H1 (cell line): ENCODE measurements around the gene HOTAIR. TPM values are rescaled to one million over a fixed set of nuclear protein-coding genes. Genes with fewer than 3 reads are reported as not detected.

Source experiments
- CTCF ChIA-PET: fragments of 300-600 bp; sonication (Branson Sonifier 250); formaldehyde crosslinking; loops from one replicate; lab custom pipeline; 2021; ENCODE audit not compliant: partially characterized antibody; lab: Charles Lee
- POLR2A ChIA-PET: fragments of 300-600 bp; sonication (Branson Sonifier 250); formaldehyde crosslinking; loops from one replicate; lab custom pipeline; 2021; ENCODE audit warnings: inconsistent platforms; ENCODE audit not compliant: partially characterized antibody; lab: Charles Lee
- DNase-seq, 2 experiments: peaks; one replicate each; pipeline versions ENCODE4 v3.0.0 to v3.0.0-alpha.2; 2010 to 2022; ENCODE audit warnings: low spot score in 2 of 2, low read depth in 1 of 2, mixed read lengths in 1 of 2
- FAIRE-seq: peaks from 2 replicates; lab custom pipeline; 2011; peaks lifted over from hg19 to GRCh38; lab: Jason Lieb, UNC
- H2AFZ ChIP-seq: 2 replicates; pipeline ENCODE4 v1.8.1; 2012; ENCODE audit warnings: low read length, inconsistent platforms
- H2AK5ac ChIP-seq: 2 replicates; pipeline ENCODE4 v1.6.1; 2013; ENCODE audit warnings: low read depth, low read length
- H2BK120ac ChIP-seq: replicated peaks from 2 replicates; pipeline ENCODE3; 2013; ENCODE audit warnings: low read depth, low read length, inconsistent platforms
- H2BK12ac ChIP-seq: 2 replicates; pipeline ENCODE4 v1.6.1; 2013; ENCODE audit warnings: low read depth, low read length
- H2BK15ac ChIP-seq: 2 replicates; pipeline ENCODE4 v1.6.1; 2013; ENCODE audit warnings: low read length
- H2BK20ac ChIP-seq: 2 replicates; pipeline ENCODE4 v1.6.1; 2013; ENCODE audit warnings: low read length
- H2BK5ac ChIP-seq: 2 replicates; pipeline ENCODE4 v1.6.1; 2013; ENCODE audit warnings: low read depth, low read length
- H3K14ac ChIP-seq: 2 replicates; pipeline ENCODE4 v1.6.1; 2013; ENCODE audit warnings: inconsistent platforms; ENCODE audit not compliant: insufficient read length
- H3K18ac ChIP-seq: 2 replicates; pipeline ENCODE4 v1.6.1; 2013; ENCODE audit warnings: low read length; ENCODE audit errors: extremely low read depth
- H3K23ac ChIP-seq: 2 replicates; pipeline ENCODE4 v1.6.1; 2013; ENCODE audit warnings: inconsistent platforms; ENCODE audit not compliant: insufficient read length
- H3K23me2 ChIP-seq: 2 replicates; pipeline ENCODE4 v1.6.1; 2013; ENCODE audit warnings: low read depth, low read length
- H3K27ac ChIP-seq: 2 replicates; pipeline ENCODE4 v1.6.1; 2011; ENCODE audit warnings: low read depth, low read length, inconsistent platforms
- H3K27me3 ChIP-seq, 4 experiments: replicated peaks in 1 of 4; 1 replicate in 1 of 4; 2 replicates in 3 of 4; pipeline versions ENCODE4 v1.6.1 to v1.8.1; 2011 to 2013; ENCODE audit warnings: low read length in 3 of 4, mild to moderate bottlenecking in 3 of 4, inconsistent platforms in 2 of 4, mixed read lengths in 2 of 4, moderate library complexity in 1 of 4; ENCODE audit not compliant: control insufficient read depth in 3 of 4, insufficient read depth in 3 of 4; ENCODE audit errors: extremely low read depth in 1 of 4
- H3K36me3 ChIP-seq, 4 experiments: 2 replicates each; pipeline versions ENCODE4 v1.6.1 to v1.8.1; 2011 to 2013; ENCODE audit warnings: mild to moderate bottlenecking in 4 of 4, low read length in 3 of 4, moderate library complexity in 2 of 4, control low read depth in 1 of 4, inconsistent platforms in 1 of 4; ENCODE audit not compliant: insufficient read depth in 4 of 4, control insufficient read depth in 2 of 4
- H3K4ac ChIP-seq: replicated peaks from 2 replicates; pipeline ENCODE3; 2013; ENCODE audit warnings: low read length, low read depth, mixed read lengths, inconsistent platforms; ENCODE audit not compliant: insufficient read length
- H3K4me1 ChIP-seq, 4 experiments: replicated peaks in 1 of 4; 1 replicate in 1 of 4; 2 replicates in 3 of 4; pipeline versions ENCODE4 v1.6.1 to v1.8.1; 2011 to 2013; ENCODE audit warnings: low read length in 3 of 4, inconsistent platforms in 2 of 4, mixed read lengths in 1 of 4; ENCODE audit not compliant: insufficient read depth in 4 of 4, control insufficient read depth in 3 of 4
- H3K4me2 ChIP-seq, 2 experiments: 2 replicates each; pipeline versions ENCODE4 v1.6.1 to v1.8.1; 2011 to 2013; ENCODE audit warnings: low read depth in 2 of 2, low read length in 2 of 2, control low read depth in 1 of 2, inconsistent platforms in 1 of 2, mild to moderate bottlenecking in 1 of 2; ENCODE audit not compliant: insufficient read depth in 1 of 2
- H3K4me3 ChIP-seq, 4 experiments: fragments of 200-600, 300-600 bp in 1 of 4; sonication (generic), shearing (Covaris generic), sonication (Bioruptor Twin) in 1 of 4; 2 replicates each; pipeline versions ENCODE4 v1.5.1 to v1.8.1; 2011 to 2016; ENCODE audit warnings: low read length in 4 of 4, low read depth in 3 of 4, control low read depth in 2 of 4, inconsistent platforms in 2 of 4, mild to moderate bottlenecking in 2 of 4, mixed read lengths in 1 of 4, moderate library complexity in 1 of 4; ENCODE audit not compliant: insufficient read depth in 2 of 4; ENCODE audit errors: extremely low read depth in 1 of 4
- H3K56ac ChIP-seq: replicated peaks from 2 replicates; pipeline ENCODE3; 2013; ENCODE audit warnings: low read depth, mild to moderate bottlenecking, mixed read lengths, low read length, inconsistent platforms; ENCODE audit not compliant: insufficient read length
- H3K79me1 ChIP-seq: 2 replicates; pipeline ENCODE4 v1.6.1; 2013; ENCODE audit warnings: low read depth, low read length, control low read depth
- H3K79me2 ChIP-seq, 2 experiments: 2 replicates each; pipeline versions ENCODE4 v1.6.1 to v1.8.1; 2012 to 2013; ENCODE audit warnings: low read length in 2 of 2, mild to moderate bottlenecking in 2 of 2, inconsistent platforms in 1 of 2; ENCODE audit not compliant: insufficient read depth in 2 of 2, control insufficient read depth in 1 of 2
- H3K9ac ChIP-seq, 4 experiments: replicated peaks in 1 of 4; 1 replicate in 1 of 4; 2 replicates in 3 of 4; pipeline versions ENCODE4 v1.6.1 to v1.8.1; 2011 to 2013; ENCODE audit warnings: low read depth in 3 of 4, low read length in 3 of 4, control low read depth in 2 of 4, mild to moderate bottlenecking in 2 of 4, moderate library complexity in 2 of 4, inconsistent platforms in 1 of 4; ENCODE audit errors: extremely low read depth in 1 of 4
- H3K9me3 ChIP-seq, 2 experiments: 2 replicates each; pipeline versions ENCODE4 v1.6.1 to v1.8.1; 2012 to 2013; ENCODE audit warnings: mild to moderate bottlenecking in 2 of 2, moderate library complexity in 2 of 2, control low read depth in 1 of 2, inconsistent platforms in 1 of 2, low read depth in 1 of 2, low read length in 1 of 2, mixed read lengths in 1 of 2; ENCODE audit not compliant: insufficient read depth in 2 of 2
- H4K20me1 ChIP-seq, 2 experiments: replicated peaks in 1 of 2; 2 replicates each; pipeline versions ENCODE3 to v1.8.1; 2011 to 2013; ENCODE audit warnings: inconsistent platforms in 2 of 2, low read length in 2 of 2, mild to moderate bottlenecking in 1 of 2; ENCODE audit not compliant: insufficient read depth in 2 of 2, control insufficient read depth in 1 of 2
- H4K5ac ChIP-seq: 2 replicates; pipeline ENCODE4 v1.6.1; 2013; ENCODE audit warnings: low read length, low read depth, mixed read lengths, inconsistent platforms; ENCODE audit not compliant: insufficient read length
- H4K8ac ChIP-seq: 2 replicates; pipeline ENCODE4 v1.8.0; 2013; ENCODE audit warnings: mild to moderate bottlenecking, moderate library complexity, low read length, inconsistent platforms; ENCODE audit not compliant: insufficient read depth; ENCODE audit errors: extremely low read depth
- H4K91ac ChIP-seq: replicated peaks from 2 replicates; pipeline ENCODE3; 2013; ENCODE audit warnings: low read length, mixed read lengths, inconsistent platforms; ENCODE audit not compliant: insufficient read length
- CBX8 ChIP-seq: fragments of 300-800, 300-1000 bp; sonication (generic); IDR thresholded peaks from 2 replicates; pipeline ENCODE4 v1.7.1; 2016; ENCODE audit warnings: low read depth, low read length, borderline replicate concordance
- EZH2 ChIP-seq: fragments of 200-600 bp; sonication (generic); IDR thresholded peaks from 2 replicates; pipeline ENCODE4 v1.7.1; 2012; ENCODE audit warnings: low read depth, mild to moderate bottlenecking, moderate library complexity, low read length, inconsistent platforms; ENCODE audit not compliant: severe bottlenecking
- SRF ChIP-seq: IDR thresholded peaks from 2 replicates; pipeline ENCODE4 v1.6.1; 2011; ENCODE audit warnings: mild to moderate bottlenecking, low read depth, low read length, moderate library complexity
- SUZ12 ChIP-seq: fragments of 200-600 bp; sonication (generic); IDR thresholded peaks from 2 replicates; pipeline ENCODE4 v1.6.1; 2012; ENCODE audit warnings: mild to moderate bottlenecking, inconsistent platforms, low read length, moderate library complexity, mixed read lengths
- WGBS, 2 experiments: shearing (Covaris generic) in 1 of 2; methylation state at CpG; one replicate each; pipeline versions ENCODE4 v1.1.6 to v1.1.7; 2013 to 2015; ENCODE audit warnings: low lambda C conversion rate in 2 of 2, mixed read lengths in 2 of 2, inconsistent platforms in 1 of 2, low coverage in 1 of 2, missing lambda C conversion rate in 1 of 2; ENCODE audit not compliant: insufficient replicate concordance in 2 of 2, insufficient coverage in 1 of 2, insufficient read length in 1 of 2; ENCODE audit errors: extremely low coverage in 1 of 2, missing lambda C conversion rate in 1 of 2; 5-methylcytosine and 5-hydroxymethylcytosine counted together
- polyA plus RNA-seq, 7 experiments: library from polyadenylated mRNA; depleted of rRNA in 3 of 7; stranded (reverse) in 5 of 7; unstranded in 2 of 7; fragments of >200 nt in 5 of 7; fragments of 200-250 nt in 2 of 7; gene quantifications; 1 replicate in 5 of 7; 2 replicates in 1 of 7; 4 replicates in 1 of 7; pipeline versions ENCODE4 v1.2.1 to v1.2.3, GENCODE V29; 2011 to 2013; ENCODE audit warnings: missing spikeins in 2 of 7, mixed read lengths in 2 of 7
- total RNA-seq: library from RNA; stranded (reverse); fragmentation: NEBNext Ultra II Directional; extraction: Animal tissue kit (Norgen Biotek cat#: 25700); gene quantifications from 2 replicates; pipeline ENCODE4 v1.2.1, GENCODE V29; 2021

The HOTAIR gene
- total and polyA plus RNA-seq, 2 of the 8 experiments (the other 6 are each of a cell fraction or from before 2014, with no cell fraction given), result not detected

DNA sequence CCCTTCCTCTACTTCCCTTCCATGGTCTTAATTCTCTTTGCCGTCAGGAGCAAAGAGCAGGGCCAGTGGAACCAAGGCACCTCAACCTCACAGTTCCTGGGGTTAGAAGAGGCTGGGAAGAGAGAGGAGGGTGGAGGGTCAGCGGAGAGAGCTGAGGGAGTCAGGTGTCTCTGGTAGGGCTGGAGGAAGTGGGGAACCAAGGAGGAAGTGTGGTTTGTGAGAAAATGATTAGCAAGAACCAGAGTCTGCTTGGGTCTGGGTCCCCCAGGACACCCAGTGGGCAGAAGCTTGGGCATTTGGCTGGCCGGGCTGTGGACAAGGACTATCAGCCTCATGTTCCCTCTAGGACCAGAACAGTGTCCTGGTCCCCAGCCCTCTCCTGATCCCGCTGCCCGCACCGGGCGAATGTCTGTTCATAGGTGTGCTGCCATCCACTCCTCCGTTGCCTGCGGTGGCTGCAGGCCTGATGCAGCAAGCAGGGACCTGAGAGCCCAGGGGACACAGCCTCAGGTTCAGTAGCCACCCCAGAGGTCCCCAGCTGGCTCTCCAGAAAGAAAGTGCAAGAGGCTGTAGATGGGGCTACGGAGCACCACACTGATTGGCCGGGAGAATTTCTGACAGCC lies 17.7 kb downstream of the HOTAIR start:
- no peak overlapping the region for H3K23ac ChIP-seq
- H3K4me3 ChIP-seq, result no peak overlapping the region
- H2BK5ac ChIP-seq, result no peak overlapping the region
- H3K79me1 ChIP-seq, result no peaks in the 10 kb centered on the region
- H3K56ac ChIP-seq, result no peak overlapping the region
- H3K14ac ChIP-seq, result no peak overlapping the region
- no peaks in the 10 kb centered on the region; a peak in 1 of 4 replicates for H3K9me3 ChIP-seq
- H3K4me2 ChIP-seq, result no peak overlapping the region
- TF ChIP-seq EZH2 (peak; percentile 41), SRF (no peak), SUZ12 (peak; percentile 59; the same call in 1 of the 2 replicates), CBX8 (peak; percentile 39; the same call in 1 of the 2 replicates)
- H4K91ac ChIP-seq, result no peak overlapping the region
- peak overlapping the region; percentile 72; the same call in 1 of the 2 replicates for H2AK5ac ChIP-seq
- FAIRE-seq (no peak), DNase-seq (no peak)
- ChIA-PET POLR2A (no interaction called here), CTCF (interaction anchor here (0.8 to 5.6 kb wide), 3 partner anchors 29 to 125 kb away, joined by 3 to 40 read pairs (median 3); partner anchors contain the start of gene HOXC10)
- no peak overlapping the region for H3K27ac ChIP-seq
- H3K9ac ChIP-seq, result no peak overlapping the region
- H4K8ac ChIP-seq, result no peak overlapping the region
- H2AFZ ChIP-seq, result no peak overlapping the region
- 27% methylated on average over 11 of the region's 11 CpGs; no CpG with 5 or more reads in 1 of the 2 experiments for whole genome bisulfite sequencing, 2 experiments
- no peak overlapping the region for H3K4ac ChIP-seq
- peaks cover 0 to 5% (median 2%) of the 10 kb centered on the region in 4 experiments; a peak in 2 of 7 replicates for H3K4me1 ChIP-seq
- H2BK20ac ChIP-seq, result peak overlapping the region; percentile 86; the same call in 1 of the 2 replicates
- no peak overlapping the region for H2BK120ac ChIP-seq
- H3K18ac ChIP-seq, result no peak overlapping the region
- H3K23me2 ChIP-seq, result no peaks in the 10 kb centered on the region
- peaks cover 29 to 59% of the 10 kb centered on the region in 2 experiments for H4K20me1 ChIP-seq
- H3K27me3 ChIP-seq, result peaks cover 100% of the 10 kb centered on the region in 4 experiments
- no peak overlapping the region for H2BK15ac ChIP-seq
- H4K5ac ChIP-seq, result no peak overlapping the region
- H2BK12ac ChIP-seq, result peak overlapping the region; percentile 60; the same call in 1 of the 2 replicates
- H3K79me2 ChIP-seq, result no peaks in the 10 kb centered on the region
- H3K36me3 ChIP-seq, result peaks cover 0 to 14% (median 0%) of the 10 kb centered on the region in 4 experiments; a peak in 1 of 8 replicates
